IPS DF 4.7 (cell line): ENCODE measurements around the gene CRB3.
"Not testable (repeated sequence)": the region's sequence is repeated elsewhere in the genome, so short reads cannot be mapped to it uniquely, and the experiment has no call there.

Experiments
- DNase-seq: peaks from one replicate; pipeline ENCODE4 v3.0.0-alpha.2; 2013; ENCODE audit warnings: low spot score; ENCODE audit errors: extremely low read depth

CRB3 gene

GRCh38 chr19:6464070-6464873 lies at the start of gene CRB3:
Gene CRB3 (plus strand): TSS chr19:6464271. CDS start chr19:6464702, 431 bp downstream.
- DNase-seq: peak; percentile 87

GRCh38 chr19:6414793-6415590 lies 49.1 kb upstream of the CRB3 start:
- no peak for DNase-seq

GRCh38 chr19:6415591-6416190 lies 48.4 kb upstream of the CRB3 start:
- no peak for DNase-seq

GRCh38 chr19:6416658-6417405 lies 47.2 kb upstream of the CRB3 start:
- no peak for DNase-seq

- DNase-seq: no peak
Measured at GRCh38 chr19:6417713-6418561, 46.1 kb upstream of the CRB3 start.

GRCh38 chr19:6418562-6418932 lies 45.5 kb upstream of the CRB3 start:
- DNase-seq: no peak

- DNase-seq: no peak
Measured at GRCh38 chr19:6421075-6422014, 42.7 kb upstream of the CRB3 start.

GRCh38 chr19:6423499-6424194 lies 40.4 kb upstream of the CRB3 start:
- DNase-seq: no peak

GRCh38 chr19:6424195-6424938 lies 39.7 kb upstream of the CRB3 start, which contains the start of gene KHSRP:
Gene KHSRP (minus strand): TSS chr19:6424811. CDS start chr19:6424701, 110 bp downstream.
- DNase-seq: no peak

- peak; percentile 100 for DNase-seq
Measured at GRCh38 chr19:6424939-6425731, 38.9 kb upstream of the CRB3 start.

GRCh38 chr19:6425732-6426620 lies 38.1 kb upstream of the CRB3 start:
- no peak for DNase-seq

- DNase-seq: no peak
Measured at GRCh38 chr19:6427131-6427530, 36.9 kb upstream of the CRB3 start.

GRCh38 chr19:6428692-6429418 lies 35.2 kb upstream of the CRB3 start:
- not testable (repeated sequence) for DNase-seq

- DNase-seq: no peak
Measured at GRCh38 chr19:6429419-6430221, 34.5 kb upstream of the CRB3 start.

GRCh38 chr19:6431891-6432290 lies 32.2 kb upstream of the CRB3 start:
- DNase-seq: no peak
